ENCODE measurements around the gene CAMK2A. TPM values are rescaled to one million over a fixed set of nuclear protein-coding genes. Genes with fewer than 3 reads are reported as not detected.

Gene CAMK2A
- total and polyA plus RNA-seq, 2 donors (not counting 3 experiments of a cell fraction or from before 2014, with no cell fraction given): not detected

DNA sequence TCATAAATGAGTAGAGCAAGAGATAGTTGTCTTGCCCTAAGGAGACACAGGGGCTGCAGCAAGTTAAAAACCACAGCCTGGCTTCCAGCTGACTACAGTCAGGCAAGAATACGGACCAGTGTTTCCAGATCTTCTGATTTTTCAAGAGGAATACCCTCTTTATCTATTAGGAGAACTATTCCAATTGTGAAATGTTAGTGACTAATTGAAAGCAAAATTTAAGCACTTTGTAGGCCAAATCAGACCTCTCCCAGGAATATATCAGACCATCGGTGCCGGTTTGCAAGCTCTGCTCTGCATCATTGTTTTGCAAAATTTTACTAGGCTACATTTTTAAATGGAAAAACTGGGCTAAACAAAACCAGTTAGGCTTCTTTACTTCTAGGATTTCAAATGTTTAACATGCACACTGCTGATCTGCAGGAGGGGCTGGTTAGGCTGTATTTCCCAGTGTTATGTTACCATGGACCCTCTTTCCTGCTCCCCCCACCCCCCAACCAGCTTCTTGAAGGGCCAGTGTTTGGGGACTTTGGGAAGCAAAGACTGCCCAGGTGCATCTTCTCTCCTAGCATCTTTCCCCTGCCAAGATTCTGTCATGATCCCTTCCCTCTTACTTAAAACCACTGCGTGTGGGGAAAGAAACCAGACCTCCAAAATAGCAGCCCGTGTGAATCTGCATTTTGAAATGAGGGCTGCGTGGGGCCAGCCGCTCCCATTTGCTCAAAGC is 14.2 kb upstream of the CAMK2A start:
- no TSS peak for BruUV-seq (replicated peaks)
- intact Hi-C loops (cut with micrococcal nuclease): no loop called here

More for the DNA sequence above, 14.2 kb upstream of the CAMK2A start:
- FAIRE-seq (no peak), DNase-seq (ENCODE audit: low read depth, low spot score) (no peak)
- Histone ChIP-seq H2AFZ (ENCODE audit: low read depth, low read length) (no peak overlapping the region), H3K4me3 (replicated peaks in 1 of 3; ENCODE audit: insufficient read depth in 1 of 3, low read depth in 1 of 3, low read length in 3 of 3) (no peak overlapping the region), H3K4me1 (ENCODE audit: control insufficient read depth, extremely low read depth, insufficient read depth, low read length) (no peaks in the 10 kb centered on the region), H3K9me1 (replicated peaks; ENCODE audit: control insufficient read depth, extremely low read depth, insufficient read depth, low read length) (no peaks in the 10 kb centered on the region), H3K9me3 (replicated peaks; ENCODE audit: control insufficient read depth, insufficient read depth, low read length) (no peaks in the 10 kb centered on the region), H3K27ac (ENCODE audit: insufficient read depth, low read depth, low read length) (no peak overlapping the region), H3K27me3 (ENCODE audit: control insufficient read depth in 2 of 2, insufficient read depth in 2 of 2, low read length in 2 of 2) (peaks cover 38 to 39% of the 10 kb centered on the region in 2 experiments), H3K4me2 (ENCODE audit: insufficient read depth, low read length) (no peak overlapping the region), H4K20me1 (replicated peaks; ENCODE audit: control insufficient read depth, extremely low read depth, insufficient read depth, low read length) (no peaks in the 10 kb centered on the region), H3K79me2 (ENCODE audit: control insufficient read depth, insufficient read depth, low read length) (no peaks in the 10 kb centered on the region), H3K9ac (replicated peaks; ENCODE audit: extremely low read depth, insufficient read depth, low read length) (no peak overlapping the region), H3K36me3 (ENCODE audit: control insufficient read depth in 2 of 2, extremely low read depth in 1 of 2, insufficient read depth in 2 of 2, low read length in 2 of 2) (no peaks in the 10 kb centered on the region)
- no peak for TF ChIP-seq FOS (IDR thresholded peaks at IDR 0.05; ENCODE audit: borderline replicate concordance, insufficient read depth, low read length)
- TF ChIP-seq EZH2 (IDR thresholded peaks at IDR 0.05; ENCODE audit: borderline replicate concordance, low read depth, low read length, severe bottlenecking): no peak
- no peak for TF ChIP-seq POLR2A (IDR thresholded peaks at IDR 0.05; ENCODE audit: low read depth, low read length)
- TF ChIP-seq POLR2AphosphoS5 (IDR thresholded peaks at IDR 0.05; ENCODE audit: insufficient read depth, low read depth, low read length): no peak
- TF ChIP-seq, protein P1, sequence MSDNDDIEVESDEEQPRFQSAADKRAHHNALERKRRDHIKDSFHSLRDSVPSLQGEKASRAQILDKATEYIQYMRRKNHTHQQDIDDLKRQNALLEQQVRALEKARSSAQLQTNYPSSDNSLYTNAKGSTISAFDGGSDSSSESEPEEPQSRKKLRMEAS (IDR thresholded peaks at IDR 0.05; ENCODE audit: insufficient read depth, insufficient read length): no peak
- TF ChIP-seq, protein P2, sequence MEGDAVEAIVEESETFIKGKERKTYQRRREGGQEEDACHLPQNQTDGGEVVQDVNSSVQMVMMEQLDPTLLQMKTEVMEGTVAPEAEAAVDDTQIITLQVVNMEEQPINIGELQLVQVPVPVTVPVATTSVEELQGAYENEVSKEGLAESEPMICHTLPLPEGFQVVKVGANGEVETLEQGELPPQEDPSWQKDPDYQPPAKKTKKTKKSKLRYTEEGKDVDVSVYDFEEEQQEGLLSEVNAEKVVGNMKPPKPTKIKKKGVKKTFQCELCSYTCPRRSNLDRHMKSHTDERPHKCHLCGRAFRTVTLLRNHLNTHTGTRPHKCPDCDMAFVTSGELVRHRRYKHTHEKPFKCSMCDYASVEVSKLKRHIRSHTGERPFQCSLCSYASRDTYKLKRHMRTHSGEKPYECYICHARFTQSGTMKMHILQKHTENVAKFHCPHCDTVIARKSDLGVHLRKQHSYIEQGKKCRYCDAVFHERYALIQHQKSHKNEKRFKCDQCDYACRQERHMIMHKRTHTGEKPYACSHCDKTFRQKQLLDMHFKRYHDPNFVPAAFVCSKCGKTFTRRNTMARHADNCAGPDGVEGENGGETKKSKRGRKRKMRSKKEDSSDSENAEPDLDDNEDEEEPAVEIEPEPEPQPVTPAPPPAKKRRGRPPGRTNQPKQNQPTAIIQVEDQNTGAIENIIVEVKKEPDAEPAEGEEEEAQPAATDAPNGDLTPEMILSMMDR (IDR thresholded peaks at IDR 0.05; ENCODE audit: extremely low read depth in 1 of 2, insufficient read depth in 1 of 2, low read depth in 1 of 2, low read length in 2 of 2): no peak
- no peak for TF ChIP-seq MYC (IDR thresholded peaks at IDR 0.05; ENCODE audit: low read depth, low read length)
- no peak for TF ChIP-seq JUN (IDR thresholded peaks at IDR 0.05; ENCODE audit: borderline replicate concordance, insufficient read depth, insufficient read length, low read depth)
- TF ChIP-seq GATA2 (IDR thresholded peaks at IDR 0.05; ENCODE audit: insufficient read depth, insufficient read length, low read depth, low read length): no peak
- POLR2A ChIA-PET: no interaction called here
- CTCF ChIA-PET: interaction anchor here (1.3 kb wide), 1 partner anchor 47 kb away, joined by 5 read pairs; no protein-coding TSS in a partner anchor
- dilution Hi-C loops (cut with MboI; ENCODE audit: extremely low pct_ligation_motif_present, low sequenced_read_pairs): no loop called here

Measured in endothelial cell of umbilical vein (primary cell).